GM06990 (cell line): ENCODE data around the gene UTP14A.

Source experiments
- DNase-seq: peaks from one replicate; pipeline ENCODE4 v3.0.0-alpha.2; 2011; ENCODE audit not compliant: insufficient read length; ENCODE audit errors: extremely low read depth
- H3K27me3 ChIP-seq: replicated peaks from 2 replicates; pipeline ENCODE4 v1.6.0; 2011; ENCODE audit warnings: low read length; ENCODE audit not compliant: control insufficient read depth, insufficient read depth
- H3K36me3 ChIP-seq: 2 replicates; pipeline ENCODE4 v1.5.1; 2011; ENCODE audit warnings: low read length; ENCODE audit not compliant: control insufficient read depth, insufficient read depth
- H3K4me3 ChIP-seq: replicated peaks from 2 replicates; pipeline ENCODE4 v1.5.1; 2011; ENCODE audit warnings: low read depth, mild to moderate bottlenecking, control low read depth, low read length
- CTCF ChIP-seq: IDR thresholded peaks from 2 replicates; pipeline ENCODE4 v1.5.1; 2011; ENCODE audit warnings: low read length, control low read depth, mild to moderate bottlenecking, inconsistent platforms; ENCODE audit not compliant: insufficient read depth, poor library complexity, severe bottlenecking

UTP14A gene

GRCh38 chrX:129965166-129965565, 59.2 kb downstream of the UTP14A start:
- Histone ChIP-seq H3K36me3 (no peaks in the 10 kb centered on the region), H3K4me3 (no peak overlapping the region), H3K27me3 (no peaks in the 10 kb centered on the region)
- DNase-seq, result no peak
- no peak for TF ChIP-seq CTCF

- DNase-seq, result no peak
- no peak for TF ChIP-seq CTCF
- Histone ChIP-seq H3K36me3 (no peaks in the 10 kb centered on the region), H3K27me3 (no peaks in the 10 kb centered on the region; the same call in 1 of the 2 replicates), H3K4me3 (no peak overlapping the region)
Measured at GRCh38 chrX:129968968-129969367, 63.0 kb downstream of the UTP14A start.

DNA sequence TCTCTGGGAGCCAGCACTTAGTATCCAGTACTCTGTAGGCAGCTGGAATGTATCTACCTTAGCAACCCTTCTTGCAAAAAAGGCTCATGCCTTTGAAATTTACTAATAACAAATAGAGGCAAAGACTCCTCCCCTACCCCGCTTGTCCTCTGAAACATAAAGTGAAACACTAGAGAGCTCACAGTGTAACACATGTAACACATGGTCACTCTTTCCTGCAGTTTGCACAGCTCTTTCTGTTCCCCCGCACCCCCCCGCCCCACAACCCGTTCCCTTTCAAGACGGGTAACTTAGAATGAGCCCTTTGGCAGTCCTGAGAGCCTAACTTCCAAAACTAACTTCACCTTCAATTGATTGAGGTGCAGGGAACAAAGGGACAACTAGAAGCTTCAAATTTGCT, 70.5 kb downstream of the UTP14A start:
- Histone ChIP-seq H3K4me3 (no peak overlapping the region), H3K36me3 (no peaks in the 10 kb centered on the region), H3K27me3 (no peaks in the 10 kb centered on the region; the same call in 1 of the 2 replicates)
- no peak for TF ChIP-seq CTCF
- DNase-seq, result no peak
